G401.6 (cell line): Measurements from ENCODE around the gene RPAP2.
"Not testable (repeated sequence)": the region's sequence is repeated elsewhere in the genome, so short reads cannot be mapped to it uniquely, and the experiment has no call there.

Experiments
- FAIRE-seq: peaks from 2 replicates; lab custom pipeline; 2012; peaks lifted over from hg19 to GRCh38; lab: Jason Lieb, UNC

The RPAP2 gene

DNA sequence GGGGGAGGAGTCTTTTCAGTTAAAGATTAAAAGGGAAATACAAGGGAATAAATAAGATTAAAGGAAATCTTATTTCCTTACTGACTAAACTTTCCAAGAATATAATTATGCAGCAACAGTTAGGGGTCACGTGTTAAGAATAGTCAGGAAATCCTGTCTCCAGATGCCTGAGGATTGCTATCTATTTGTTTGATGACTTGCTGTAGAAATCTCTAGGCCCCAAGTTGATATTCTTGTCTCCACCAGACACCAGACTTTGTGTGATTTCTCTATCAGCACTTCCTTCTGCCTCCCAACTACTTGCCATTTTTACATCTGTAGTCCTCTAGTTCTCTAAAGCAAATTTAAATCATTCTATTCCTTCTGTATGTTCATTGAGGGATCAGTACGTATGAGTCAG lies 77.5 kb downstream of the RPAP2 start:
- no peak for FAIRE-seq

DNA sequence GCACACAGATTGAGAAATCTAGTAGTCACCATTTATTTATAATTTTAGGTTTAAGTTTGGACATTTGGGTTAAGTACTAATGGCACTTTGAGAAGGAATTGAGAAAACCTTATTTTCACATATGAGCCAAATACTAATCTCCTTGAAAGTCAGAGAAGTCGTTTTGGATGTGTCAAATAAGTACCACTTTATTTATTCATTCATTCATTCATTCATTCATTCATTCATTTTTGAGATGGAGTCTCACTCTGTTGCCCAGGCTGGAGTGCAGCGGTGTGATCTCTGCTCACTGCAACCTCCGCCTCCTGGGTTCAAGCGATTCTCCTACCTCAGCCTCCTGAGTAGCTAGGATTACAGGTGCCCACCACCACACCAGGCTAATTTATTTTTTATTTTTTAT lies 79.1 kb downstream of the RPAP2 start:
- FAIRE-seq = not testable (repeated sequence)

GRCh38 chr1:92380867-92381266 lies 82.0 kb downstream of the RPAP2 start:
- no peak for FAIRE-seq

DNA sequence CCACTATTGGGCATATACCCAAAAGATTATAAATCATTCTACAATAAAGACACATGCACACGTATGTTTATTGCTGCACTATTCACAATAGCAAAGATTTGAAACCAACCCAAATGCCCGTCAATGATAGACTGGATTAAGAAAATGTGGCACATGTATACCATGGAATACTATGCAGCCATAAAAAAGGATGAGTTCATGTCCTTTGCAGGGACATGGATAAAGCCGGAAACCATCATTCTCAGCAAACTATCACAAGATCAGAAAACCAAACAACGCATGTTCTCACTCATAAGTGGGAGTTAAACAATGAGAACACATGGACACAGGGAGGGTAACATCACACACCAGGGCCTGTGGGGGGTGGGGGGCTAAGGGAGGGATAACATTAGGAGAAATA lies 95.1 kb downstream of the RPAP2 start:
- not testable (repeated sequence) for FAIRE-seq

- no peak for FAIRE-seq
Measured at GRCh38 chr1:92398519-92398918, 99.7 kb downstream of the RPAP2 start.

DNA sequence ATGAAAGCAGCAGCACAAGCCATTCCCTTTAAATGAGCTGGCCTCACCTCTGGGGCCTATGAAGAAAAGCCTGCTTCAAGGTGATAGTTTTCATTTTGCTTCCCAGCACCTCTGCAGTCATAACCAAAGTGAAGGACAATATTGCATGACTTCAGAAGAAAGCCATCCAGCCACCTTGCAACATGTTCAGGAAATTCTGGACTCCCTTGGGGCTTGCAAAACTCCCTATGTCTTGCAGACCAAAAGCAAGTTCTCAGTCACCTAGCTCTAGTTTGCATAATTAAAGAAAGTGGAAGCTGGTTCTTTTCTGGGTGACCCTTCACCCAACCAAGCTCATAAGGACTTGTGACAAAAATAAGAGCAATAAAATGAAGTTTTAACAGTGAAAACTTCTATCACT lies 100.2 kb downstream of the RPAP2 start:
- FAIRE-seq = no peak

GRCh38 chr1:92404661-92405060 lies 105.8 kb downstream of the RPAP2 start:
- FAIRE-seq = no peak

DNA sequence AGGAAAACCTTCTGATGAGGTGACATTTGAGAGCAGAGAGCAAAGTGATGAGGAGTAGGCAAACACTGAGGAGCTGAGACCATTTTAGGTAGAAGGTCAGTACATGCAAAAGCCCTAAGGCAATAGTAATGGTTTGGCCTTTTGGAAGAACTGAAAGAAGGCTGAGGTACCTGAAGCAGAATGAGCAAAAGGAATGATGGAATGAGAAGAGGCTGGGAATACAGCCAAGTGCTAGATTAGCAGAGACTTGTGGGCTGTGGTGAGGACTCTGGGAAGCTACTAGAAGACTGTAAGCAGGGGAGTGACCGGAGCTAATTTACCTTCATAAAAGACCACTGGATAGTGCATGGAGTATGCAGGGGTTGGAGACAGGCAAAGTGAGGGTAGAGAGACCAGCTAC lies 110.0 kb downstream of the RPAP2 start:
- no peak for FAIRE-seq

GRCh38 chr1:92409946-92410549 lies 111.2 kb downstream of the RPAP2 start:
- no peak for FAIRE-seq

DNA sequence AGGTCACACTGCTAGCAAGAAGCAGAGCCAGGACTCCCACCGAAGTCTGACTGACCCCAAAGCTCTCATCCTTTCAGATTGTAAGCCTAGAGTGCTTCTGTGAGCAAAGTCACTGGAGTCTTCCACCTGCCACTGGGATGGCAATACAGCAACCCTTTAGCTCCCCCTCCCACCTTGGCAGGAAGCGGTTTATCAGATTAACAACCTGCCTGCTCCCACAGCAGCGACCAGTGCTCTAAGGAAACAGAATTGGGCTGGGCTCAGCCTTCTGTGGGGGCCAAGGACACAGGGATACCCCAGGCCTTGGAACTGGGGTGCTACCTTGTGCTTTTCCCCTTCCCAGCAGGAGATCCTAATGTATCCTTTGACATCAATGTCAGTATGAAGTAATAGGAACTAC lies 111.8 kb downstream of the RPAP2 start:
- no peak for FAIRE-seq

DNA sequence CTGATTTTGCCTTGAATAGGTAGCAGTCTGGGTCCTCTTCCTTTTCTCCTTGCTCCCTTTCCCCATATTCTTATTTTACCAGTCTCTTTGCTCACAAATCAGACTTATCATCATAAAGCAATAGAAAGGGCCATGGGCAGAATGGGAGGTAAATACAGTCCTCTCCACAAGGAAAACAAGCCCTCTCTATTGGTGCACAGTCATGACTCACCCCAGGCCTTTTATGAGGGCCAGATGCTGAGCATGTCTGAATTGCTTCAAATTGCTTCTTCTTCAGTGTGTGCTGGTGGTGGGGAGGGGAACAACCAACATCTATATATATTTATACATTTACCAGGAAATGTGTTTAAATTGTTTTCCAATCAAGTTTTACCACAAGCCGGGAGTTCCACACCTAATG lies 112.7 kb downstream of the RPAP2 start:
- FAIRE-seq = no peak

GRCh38 chr1:92419642-92420041 lies 120.8 kb downstream of the RPAP2 start:
- no peak for FAIRE-seq

- FAIRE-seq = no peak
Measured at GRCh38 chr1:92424381-92424780, 125.5 kb downstream of the RPAP2 start.

GRCh38 chr1:92425617-92426016 lies 126.8 kb downstream of the RPAP2 start:
- no peak for FAIRE-seq

- no peak for FAIRE-seq
Measured at GRCh38 chr1:92430030-92430429, 131.2 kb downstream of the RPAP2 start.

GRCh38 chr1:92434572-92434971 lies 135.7 kb downstream of the RPAP2 start:
- FAIRE-seq = not testable (repeated sequence)

GRCh38 chr1:92439291-92439690 lies 140.4 kb downstream of the RPAP2 start:
- FAIRE-seq = no peak

DNA sequence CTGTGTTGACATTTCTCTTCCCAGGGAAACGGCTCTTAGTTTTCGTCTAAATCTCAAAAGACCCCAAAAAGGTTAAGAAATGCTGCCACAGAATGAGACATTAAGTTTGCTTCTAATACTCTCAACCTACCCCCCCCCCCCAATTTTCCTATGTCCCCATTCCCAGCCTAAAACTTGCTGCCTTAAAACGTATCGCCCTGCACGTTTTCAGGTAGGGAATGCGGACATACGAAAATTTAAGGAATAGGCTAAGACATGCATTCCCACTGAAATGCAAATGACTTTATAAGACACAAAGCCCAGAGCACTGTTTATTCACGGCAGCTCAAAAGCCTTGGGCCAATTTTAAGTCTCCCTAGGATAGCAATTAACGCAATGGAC lies 142.4 kb downstream of the RPAP2 start:
- FAIRE-seq = no peak

DNA sequence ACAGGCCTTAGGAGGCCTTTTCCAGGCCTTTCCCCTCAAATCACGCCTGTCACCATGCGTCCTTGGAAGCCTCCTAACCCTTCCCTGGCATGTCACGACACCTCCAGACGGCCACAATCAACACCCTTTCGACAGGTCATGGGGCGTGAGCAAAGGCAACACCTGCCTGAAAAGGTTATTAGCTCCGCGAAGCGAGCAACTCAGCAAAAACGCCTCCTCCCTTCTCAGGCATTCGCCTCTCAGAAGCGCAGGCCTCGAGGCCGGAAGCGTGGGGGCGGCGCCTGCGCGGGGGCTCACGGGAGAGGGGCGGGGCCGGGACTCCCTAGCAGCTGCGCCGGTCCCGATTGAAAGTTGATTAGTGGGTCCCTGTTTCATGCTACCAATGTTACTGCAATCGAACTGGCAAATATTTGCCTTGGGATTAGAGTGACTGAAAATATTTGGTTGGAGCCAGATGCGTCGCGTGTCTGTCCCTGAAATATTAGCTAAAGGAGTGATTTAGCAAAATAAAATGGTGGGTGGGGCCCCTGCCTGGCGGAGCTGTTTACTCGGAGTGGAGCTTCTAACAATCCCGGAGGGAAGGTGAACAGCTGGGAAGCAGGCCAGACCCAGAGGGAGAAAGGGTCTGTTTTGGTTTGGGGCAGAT lies 143.0 kb downstream of the RPAP2 start:
- no peak for FAIRE-seq

- no peak for FAIRE-seq
Measured at GRCh38 chr1:92442351-92442750, 143.5 kb downstream of the RPAP2 start.

DNA sequence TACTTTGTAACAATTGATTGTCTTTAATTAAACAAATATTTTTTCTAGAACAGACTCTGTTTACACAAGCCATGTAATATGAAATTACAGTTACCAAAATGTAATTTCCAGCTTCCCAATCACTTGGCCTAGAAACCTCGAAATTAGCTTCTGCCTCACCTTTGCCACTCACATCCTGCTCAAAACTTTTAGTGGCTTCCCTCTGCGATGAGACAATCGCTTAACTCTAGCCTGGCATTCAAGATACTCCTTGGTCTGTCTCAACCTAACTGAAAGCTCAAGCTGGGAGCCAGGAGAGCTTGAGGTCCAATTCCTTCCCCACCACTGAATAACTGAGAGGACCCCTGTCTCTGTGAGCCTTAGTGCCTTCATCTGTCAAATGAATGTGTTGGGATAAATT lies 145.0 kb downstream of the RPAP2 start:
- FAIRE-seq = no peak

DNA sequence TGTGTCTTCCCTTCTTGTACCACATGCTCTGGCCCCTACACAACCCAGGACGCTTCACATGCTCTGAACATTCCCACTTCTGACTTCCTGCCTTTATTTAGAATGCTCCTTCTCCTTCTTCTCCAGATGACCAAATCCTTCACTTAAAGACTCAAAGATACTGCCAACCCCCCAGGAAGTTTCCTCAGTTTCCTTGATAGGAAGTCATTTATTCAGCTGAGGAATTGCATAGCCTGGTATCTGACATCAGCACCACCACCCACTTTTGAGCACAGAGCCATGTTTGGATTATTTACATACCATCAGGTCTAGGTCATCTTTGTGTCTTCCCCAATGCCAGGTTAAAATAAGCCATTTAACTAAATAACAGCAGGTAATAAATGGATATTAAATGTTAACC lies 145.5 kb downstream of the RPAP2 start:
- FAIRE-seq = no peak

GRCh38 chr1:92445865-92446264 lies 147.0 kb downstream of the RPAP2 start:
- no peak for FAIRE-seq

DNA sequence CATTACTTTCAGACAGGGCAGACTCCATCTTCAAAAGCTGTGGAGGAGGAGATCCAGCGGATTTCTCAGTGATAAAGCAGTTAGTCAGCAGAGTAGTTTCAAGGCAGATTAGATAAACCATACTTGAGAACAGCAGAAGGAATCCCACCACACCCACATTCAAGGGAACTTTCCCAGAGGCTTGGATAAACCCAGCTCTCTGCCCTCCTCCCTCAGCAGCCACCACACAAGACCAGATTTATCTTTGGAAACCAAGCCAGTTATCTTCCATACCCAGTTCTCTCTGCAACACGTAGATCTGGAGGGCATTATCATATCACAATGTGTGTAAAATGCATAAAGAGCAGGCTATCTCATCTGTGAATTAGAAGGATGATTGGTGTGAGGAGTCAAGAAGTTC lies 147.7 kb downstream of the RPAP2 start:
- no peak for FAIRE-seq
